ENCODE measurements around the gene OR2T35. TPM values are rescaled to one million over a fixed set of nuclear protein-coding genes. Genes with fewer than 3 reads are reported as not detected.

OR2T35 gene
- total and polyA plus RNA-seq, 7 donors: not detected

DNA sequence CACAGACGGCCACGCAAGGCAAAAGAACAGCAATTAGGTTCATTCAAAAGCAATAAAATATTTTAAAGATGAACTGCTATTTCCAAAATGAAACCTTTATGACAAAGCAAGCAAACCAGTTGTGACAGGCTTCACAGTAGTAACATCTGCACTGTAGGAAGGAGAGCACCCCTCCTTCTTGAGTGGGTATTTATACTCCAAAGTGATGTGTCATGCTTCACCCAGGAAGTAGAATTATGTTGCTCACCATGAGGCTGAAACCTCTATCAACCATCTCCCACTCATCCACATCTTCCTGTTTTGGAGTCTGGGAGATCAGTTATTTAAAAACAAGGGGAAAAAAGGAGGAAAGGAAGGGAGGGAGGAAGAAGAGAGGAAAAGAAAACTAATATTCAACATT, 48.5 kb downstream of the OR2T35 start:
- 29 to 72% methylated on average over 2 of the region's 2 CpGs for WGBS, 2 donors
- H3K27me3 ChIP-seq: no peaks in the 10 kb centered on the region
- intact Hi-C loops (cut with DNase I): no loop called here
- H3K27ac ChIP-seq: no peak overlapping the region
- H3K9me3 ChIP-seq: no peaks in the 10 kb centered on the region
- TF ChIP-seq POLR2A (IDR thresholded peaks at IDR 0.05) (no peak), EP300 (IDR thresholded peaks at IDR 0.05) (no peak), POLR2AphosphoS5 (IDR thresholded peaks at IDR 0.05) (no peak)
- TF ChIP-seq, protein P1, sequence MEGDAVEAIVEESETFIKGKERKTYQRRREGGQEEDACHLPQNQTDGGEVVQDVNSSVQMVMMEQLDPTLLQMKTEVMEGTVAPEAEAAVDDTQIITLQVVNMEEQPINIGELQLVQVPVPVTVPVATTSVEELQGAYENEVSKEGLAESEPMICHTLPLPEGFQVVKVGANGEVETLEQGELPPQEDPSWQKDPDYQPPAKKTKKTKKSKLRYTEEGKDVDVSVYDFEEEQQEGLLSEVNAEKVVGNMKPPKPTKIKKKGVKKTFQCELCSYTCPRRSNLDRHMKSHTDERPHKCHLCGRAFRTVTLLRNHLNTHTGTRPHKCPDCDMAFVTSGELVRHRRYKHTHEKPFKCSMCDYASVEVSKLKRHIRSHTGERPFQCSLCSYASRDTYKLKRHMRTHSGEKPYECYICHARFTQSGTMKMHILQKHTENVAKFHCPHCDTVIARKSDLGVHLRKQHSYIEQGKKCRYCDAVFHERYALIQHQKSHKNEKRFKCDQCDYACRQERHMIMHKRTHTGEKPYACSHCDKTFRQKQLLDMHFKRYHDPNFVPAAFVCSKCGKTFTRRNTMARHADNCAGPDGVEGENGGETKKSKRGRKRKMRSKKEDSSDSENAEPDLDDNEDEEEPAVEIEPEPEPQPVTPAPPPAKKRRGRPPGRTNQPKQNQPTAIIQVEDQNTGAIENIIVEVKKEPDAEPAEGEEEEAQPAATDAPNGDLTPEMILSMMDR (IDR thresholded peaks at IDR 0.05): no peak
- no peaks in the 10 kb centered on the region for H3K4me1 ChIP-seq
- DNase-seq: no peak
- H3K36me3 ChIP-seq: no peaks in the 10 kb centered on the region
- H3K4me3 ChIP-seq: no peak overlapping the region

DNA sequence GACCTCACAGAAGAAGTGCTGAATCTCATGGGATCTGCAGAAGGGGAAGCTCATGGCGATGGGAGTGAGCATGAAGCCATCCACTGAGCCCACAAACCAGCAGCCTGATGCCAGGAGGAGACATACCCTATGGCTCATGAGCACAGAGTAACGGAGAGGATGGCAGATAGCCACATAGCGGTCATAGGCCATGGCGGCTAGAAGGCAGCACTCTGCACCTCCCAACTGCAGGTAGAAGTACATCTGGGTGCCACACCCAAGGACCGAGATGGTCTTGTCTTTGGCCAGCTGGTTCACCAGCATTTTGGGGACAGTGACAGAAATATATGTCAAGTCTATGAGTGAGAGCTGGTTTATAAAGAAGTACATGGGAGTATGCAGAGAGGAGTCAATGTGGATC, 51.9 kb downstream of the OR2T35 start:
- WGBS, 2 donors: 83 to 87% methylated on average over 5 of the region's 5 CpGs
- Histone ChIP-seq H3K4me3 (no peak overlapping the region), H3K27ac (no peak overlapping the region), H3K4me1 (no peaks in the 10 kb centered on the region), H3K36me3 (no peaks in the 10 kb centered on the region), H3K9me3 (no peaks in the 10 kb centered on the region), H3K27me3 (no peaks in the 10 kb centered on the region)
- no peak for DNase-seq
- intact Hi-C loops (cut with DNase I): no loop called here
- TF ChIP-seq POLR2A (IDR thresholded peaks at IDR 0.05) (no peak), POLR2AphosphoS5 (IDR thresholded peaks at IDR 0.05) (no peak), EP300 (IDR thresholded peaks at IDR 0.05) (no peak)
- TF ChIP-seq, protein P1 (IDR thresholded peaks at IDR 0.05): no peak

DNA sequence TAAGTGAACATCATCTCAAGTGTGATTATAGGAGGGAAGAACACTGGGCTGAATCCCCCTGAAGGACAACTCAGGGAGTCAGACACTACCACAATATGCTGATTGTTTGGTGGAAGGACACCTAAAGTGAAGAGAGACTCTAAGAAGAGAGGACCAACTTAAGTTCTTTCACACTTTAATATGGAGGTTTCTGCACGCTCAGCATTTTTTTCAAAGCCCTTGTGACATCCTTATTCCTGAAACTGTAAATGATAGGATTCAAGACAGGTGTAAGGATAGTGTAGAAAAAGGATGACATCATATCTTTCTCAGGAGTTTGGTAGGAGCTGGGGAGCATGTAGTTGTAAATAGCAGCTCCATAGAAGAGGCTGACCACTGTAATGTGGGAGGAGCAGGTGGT, 52.4 kb downstream of the OR2T35 start:
- whole genome bisulfite sequencing, 2 donors: 72 to 84% methylated on average over 1 of the region's 1 CpG
- Histone ChIP-seq H3K4me1 (no peaks in the 10 kb centered on the region), H3K9me3 (no peaks in the 10 kb centered on the region), H3K36me3 (no peaks in the 10 kb centered on the region), H3K27ac (no peak overlapping the region), H3K4me3 (no peak overlapping the region), H3K27me3 (no peaks in the 10 kb centered on the region)
- intact Hi-C loops (cut with DNase I): no loop called here
- no peak for TF ChIP-seq EP300 (IDR thresholded peaks at IDR 0.05)
- no peak for TF ChIP-seq POLR2A (IDR thresholded peaks at IDR 0.05)
- no peak for TF ChIP-seq POLR2AphosphoS5 (IDR thresholded peaks at IDR 0.05)
- no peak for DNase-seq

DNA sequence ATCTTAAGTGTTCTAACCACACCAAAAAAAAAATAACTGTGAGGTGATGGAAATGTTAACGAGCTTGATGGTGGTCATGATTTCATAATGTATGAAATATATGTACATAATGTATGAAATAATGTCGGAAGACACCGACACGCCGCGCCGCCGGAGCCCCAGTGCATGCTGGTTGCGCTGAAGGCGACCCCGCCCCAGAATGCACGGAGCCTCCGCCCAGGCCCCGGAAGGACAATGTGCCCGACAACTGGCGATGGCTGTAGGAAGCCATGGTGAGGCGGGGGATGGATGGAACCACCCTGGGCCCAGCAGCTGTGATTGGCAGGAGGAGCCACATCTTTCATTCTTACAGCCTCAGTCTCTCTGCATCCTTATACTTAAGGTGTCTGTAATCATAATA, 55.0 kb downstream of the OR2T35 start:
- Histone ChIP-seq H3K27ac (no peak overlapping the region), H3K27me3 (no peaks in the 10 kb centered on the region), H3K9me3 (no peaks in the 10 kb centered on the region), H3K4me1 (no peaks in the 10 kb centered on the region), H3K4me3 (no peak overlapping the region), H3K36me3 (no peaks in the 10 kb centered on the region)
- no peak for TF ChIP-seq POLR2AphosphoS5 (IDR thresholded peaks at IDR 0.05)
- TF ChIP-seq EP300 (IDR thresholded peaks at IDR 0.05): no peak
- TF ChIP-seq, protein P1 (IDR thresholded peaks at IDR 0.05): no peak
- TF ChIP-seq POLR2A (IDR thresholded peaks at IDR 0.05): no peak
- intact Hi-C loops (cut with DNase I): no loop called here
- no peak for DNase-seq
- 93% methylated on average over 17 of the region's 17 CpGs for WGBS, 2 donors

DNA sequence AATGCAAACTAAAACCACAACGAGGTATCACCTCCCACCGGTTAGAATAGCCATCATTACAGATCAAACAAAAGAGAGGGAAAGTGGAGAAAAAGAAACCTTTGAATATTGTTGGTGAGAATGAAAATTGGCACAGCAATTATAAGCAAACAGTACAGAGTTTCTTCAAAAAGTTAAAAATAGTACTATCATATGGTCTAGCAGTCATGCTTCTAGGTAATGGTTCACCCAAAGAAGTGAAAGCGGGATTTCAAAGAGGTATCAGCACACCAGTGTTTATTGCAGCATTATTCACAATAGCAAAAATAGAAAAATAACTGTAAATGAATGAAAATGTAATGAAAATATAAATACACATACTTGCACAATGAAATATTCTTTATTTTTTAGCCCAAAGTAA, 55.7 kb downstream of the OR2T35 start:
- no peaks in the 10 kb centered on the region for H3K27me3 ChIP-seq
- no peaks in the 10 kb centered on the region for H3K9me3 ChIP-seq
- TF ChIP-seq POLR2A (IDR thresholded peaks at IDR 0.05) (no peak), EP300 (IDR thresholded peaks at IDR 0.05) (no peak), POLR2AphosphoS5 (IDR thresholded peaks at IDR 0.05) (no peak)
- TF ChIP-seq, protein P1 (IDR thresholded peaks at IDR 0.05): no peak
- no peak overlapping the region for H3K4me3 ChIP-seq
- no peaks in the 10 kb centered on the region for H3K36me3 ChIP-seq
- 75 to 85% methylated on average over 3 of the region's 3 CpGs for WGBS, 2 donors
- H3K4me1 ChIP-seq: no peaks in the 10 kb centered on the region
- no peak overlapping the region for H3K27ac ChIP-seq
- intact Hi-C loops (cut with DNase I): no loop called here
- DNase-seq: no peak

Small RNAs within 50 kb of the gene (small RNA-seq; reads per million reads assigned to genes)
- gene RF00019: 0 reads per million in 3 donors

Other genes with a start within 250 kb of the OR2T35 start
- gene OR2T1, start 242.2 kb downstream of the OR2T35 start, total RNA-seq: not detected
- gene OR2T1, start 242.2 kb downstream of the OR2T35 start, polyA plus RNA-seq: not detected
- not detected for gene OR2T2, start 199.6 kb downstream of the OR2T35 start, total RNA-seq
- not detected for gene OR2T2, start 199.6 kb downstream of the OR2T35 start, polyA plus RNA-seq
- not detected for gene OR2T3, start 171.9 kb downstream of the OR2T35 start, total RNA-seq
- not detected for gene OR2T3, start 171.9 kb downstream of the OR2T35 start, polyA plus RNA-seq
- not detected for gene OR2T5, start 156.7 kb downstream of the OR2T35 start, total RNA-seq
- not detected for gene OR2T5, start 156.7 kb downstream of the OR2T35 start, polyA plus RNA-seq
- gene OR2G6, start 137.2 kb downstream of the OR2T35 start, total RNA-seq: not detected
- not detected for gene OR2G6, start 137.2 kb downstream of the OR2T35 start, polyA plus RNA-seq
- gene OR2T29, start 82.5 kb downstream of the OR2T35 start, total RNA-seq: not detected
- gene OR2T29, start 82.5 kb downstream of the OR2T35 start, polyA plus RNA-seq: not detected
- gene OR2T34, start 70.5 kb downstream of the OR2T35 start, total RNA-seq: not detected
- not detected for gene OR2T34, start 70.5 kb downstream of the OR2T35 start, polyA plus RNA-seq
- not detected for gene OR2T10, start 47.6 kb downstream of the OR2T35 start, total RNA-seq
- under 1 TPM in 1 of 3 donors, not detected in 2; 0.01 TPM for gene OR2T10, start 47.6 kb downstream of the OR2T35 start, polyA plus RNA-seq
- not detected for gene OR2T11, start 10.2 kb downstream of the OR2T35 start, total RNA-seq
- not detected for gene OR2T11, start 10.2 kb downstream of the OR2T35 start, polyA plus RNA-seq
- gene OR2T27, start 10.2 kb upstream of the OR2T35 start, total RNA-seq: not detected
- not detected for gene OR2T27, start 10.2 kb upstream of the OR2T35 start, polyA plus RNA-seq
- not detected for gene OR14I1, start 57.5 kb upstream of the OR2T35 start, total RNA-seq
- gene OR14I1, start 57.5 kb upstream of the OR2T35 start, polyA plus RNA-seq: not detected
- 1 to 10 TPM in 1 of 4 donors, under 1 TPM in 1, not detected in 2; 0.36 to 1.1 TPM for gene LYPD8, start 110.5 kb upstream of the OR2T35 start, total RNA-seq
- gene LYPD8, start 110.5 kb upstream of the OR2T35 start, polyA plus RNA-seq: 100 to 1,000 TPM; 111 to 237 (median 176) TPM
- gene SH3BP5L, start 180.6 kb upstream of the OR2T35 start, total RNA-seq: 10 to 100 TPM; 13.7 to 18.3 (median 15.3) TPM
- 10 to 100 TPM; 16.2 to 23.5 (median 19.0) TPM for gene SH3BP5L, start 180.6 kb upstream of the OR2T35 start, polyA plus RNA-seq
- 10 to 100 TPM; 17.5 to 31.1 (median 22.5) TPM for gene ZNF672, start 192.9 kb upstream of the OR2T35 start, total RNA-seq
- 10 to 100 TPM; 14.4 to 25.6 (median 17.6) TPM for gene ZNF672, start 192.9 kb upstream of the OR2T35 start, polyA plus RNA-seq
- 10 to 100 TPM; 23.5 to 59.8 (median 30.9) TPM for gene ZNF692, start 213.8 kb upstream of the OR2T35 start, total RNA-seq
- 10 to 100 TPM in 2 of 3 donors, 1 to 10 TPM in 1; 5.4 to 63.2 (median 10.4) TPM for gene ZNF692, start 213.8 kb upstream of the OR2T35 start, polyA plus RNA-seq